B cell (primary cell): ENCODE measurements around the gene HECTD2. TPM values are rescaled to one million over a fixed set of nuclear protein-coding genes. Genes with fewer than 3 reads are reported as not detected.

Experiments
- ATAC-seq: fragments of 200-7000 bp; cut with Tn5 transposase; one replicate; pipeline ENCODE4 v1.10.0; 2021; ENCODE audit warnings: low read depth, mild to moderate bottlenecking, moderate number of reproducible peaks, moderate library complexity
- CTCF ChIA-PET: fragments of 350-600 bp; sonication (Branson Sonifier 250); formaldehyde crosslinking; loops from one replicate; lab custom pipeline; 2021; ENCODE audit warnings: antibody characterized with exemption, inconsistent platforms; lab: Charles Lee
- POLR2A ChIA-PET: fragments of 350-600 bp; sonication (Branson Sonifier 250); formaldehyde crosslinking; loops from one replicate; lab custom pipeline; 2021; ENCODE audit warnings: antibody characterized with exemption; lab: Charles Lee
- DNase-seq: peaks from one replicate; pipeline ENCODE4 v3.0.0; 2013
- H2AFZ ChIP-seq: 2 replicates; pipeline ENCODE4 v1.6.1; 2012; ENCODE audit warnings: mild to moderate bottlenecking, low read depth, low read length; ENCODE audit not compliant: insufficient read depth, poor library complexity, severe bottlenecking
- H3K27ac ChIP-seq, 2 donors: 1 replicate in 1 of 2; 2 replicates in 1 of 2; pipeline ENCODE4 v1.5.1; 2012 to 2013; ENCODE audit warnings: low read length in 2 of 2, mild to moderate bottlenecking in 2 of 2, moderate library complexity in 1 of 2
- H3K27me3 ChIP-seq, 4 experiments: fragments of 200-600 bp in 1 of 4; sonication (generic) in 1 of 4; replicated peaks in 1 of 4; 1 replicate in 2 of 4; 2 replicates in 2 of 4; pipeline versions ENCODE4 v1.6.1 to v1.7.0; 2013 to 2016; ENCODE audit warnings: low read length in 3 of 4, mild to moderate bottlenecking in 2 of 4, mixed read lengths in 1 of 4, moderate library complexity in 1 of 4; ENCODE audit not compliant: insufficient read depth in 4 of 4, control insufficient read depth in 3 of 4; ENCODE audit errors: control extremely low read depth in 1 of 4
- H3K36me3 ChIP-seq, 2 experiments: replicated peaks in 1 of 2; 1 replicate in 1 of 2; 2 replicates in 1 of 2; pipeline versions ENCODE4 v1.6.1 to v1.7.1; 2013; ENCODE audit warnings: low read length in 1 of 2; ENCODE audit not compliant: insufficient read depth in 2 of 2, control insufficient read depth in 1 of 2; ENCODE audit errors: control extremely low read depth in 1 of 2, extremely low read depth in 1 of 2
- H3K4me1 ChIP-seq, 2 donors: fragments of 200-600 bp in 1 of 2; sonication (generic) in 1 of 2; 1 replicate in 1 of 2; 2 replicates in 1 of 2; pipeline versions ENCODE4 v1.5.1 to v1.6.1; 2013 to 2017; ENCODE audit warnings: low read length in 2 of 2; ENCODE audit not compliant: control insufficient read depth in 2 of 2, insufficient read depth in 2 of 2
- H3K4me2 ChIP-seq: replicated peaks from 2 replicates; pipeline ENCODE3; 2012; ENCODE audit warnings: mild to moderate bottlenecking, low read depth, low read length; ENCODE audit not compliant: poor library complexity, severe bottlenecking
- H3K4me3 ChIP-seq, 5 experiments: fragments of 200-600 bp in 1 of 5; sonication (generic) in 1 of 5; 1 replicate in 3 of 5; 2 replicates in 2 of 5; pipeline versions ENCODE4 v1.5.1 to v1.7.0; 2011 to 2016; ENCODE audit warnings: low read length in 4 of 5, mild to moderate bottlenecking in 4 of 5, low read depth in 2 of 5, control low read depth in 1 of 5, moderate library complexity in 1 of 5; ENCODE audit not compliant: insufficient read depth in 1 of 5; ENCODE audit errors: control extremely low read depth in 1 of 5, extremely low read depth in 1 of 5
- H3K79me2 ChIP-seq: fragments of 200-600 bp; sonication (generic); one replicate; pipeline ENCODE4 v1.6.0; 2016; ENCODE audit warnings: low read length; ENCODE audit not compliant: control insufficient read depth, insufficient read depth
- H3K9ac ChIP-seq: fragments of 200-600 bp; sonication (generic); 2 replicates; pipeline ENCODE4 v1.6.1; 2017; ENCODE audit warnings: mild to moderate bottlenecking, low read length, moderate library complexity
- H3K9me3 ChIP-seq, 3 donors: one replicate each; pipeline versions ENCODE4 v1.6.1 to v1.7.1; 2013; ENCODE audit warnings: low read length in 2 of 3; ENCODE audit not compliant: control insufficient read depth in 2 of 3, insufficient read depth in 1 of 3; ENCODE audit errors: control extremely low read depth in 1 of 3
- H4K20me1 ChIP-seq: 2 replicates; pipeline ENCODE4 v1.6.0; 2012; ENCODE audit warnings: mild to moderate bottlenecking, low read length; ENCODE audit not compliant: insufficient read depth, control insufficient read depth, poor library complexity, severe bottlenecking
- H3K27ac Mint-ChIP-seq: one replicate; pipeline ENCODE4 v1.8.0; 2021; ENCODE audit warnings: mixed read lengths
- H3K27me3 Mint-ChIP-seq: one replicate; pipeline ENCODE4 v1.8.0; 2021; ENCODE audit warnings: mixed read lengths
- H3K4me1 Mint-ChIP-seq: one replicate; pipeline ENCODE4 v1.8.0; 2021; ENCODE audit warnings: mixed read lengths
- H3K4me3 Mint-ChIP-seq: one replicate; pipeline ENCODE4 v1.8.0; 2021; ENCODE audit warnings: mixed read lengths
- H3K9me3 Mint-ChIP-seq: one replicate; pipeline ENCODE4 v1.8.0; 2022; ENCODE audit warnings: mixed read lengths; ENCODE audit not compliant: insufficient read depth
- CTCF ChIP-seq: fragments of 200-600 bp; IDR thresholded peaks from one replicate; pipeline ENCODE4 v1.8.0; 2022; ENCODE audit warnings: antibody characterized with exemption, mild to moderate bottlenecking
- EZH2 ChIP-seq: IDR thresholded peaks from 2 replicates; pipeline ENCODE4 v1.6.1; 2012; ENCODE audit warnings: borderline replicate concordance, low read depth, mild to moderate bottlenecking, moderate library complexity, low read length; ENCODE audit not compliant: insufficient read depth, poor library complexity, severe bottlenecking
- WGBS: methylation state at CpG from one replicate; pipeline ENCODE4 v1.1.5; 2013; ENCODE audit warnings: missing lambda C conversion rate; ENCODE audit not compliant: insufficient coverage; 5-methylcytosine and 5-hydroxymethylcytosine counted together
- intact Hi-C: fragments of 100-400 bp; cut with micrococcal nuclease; formaldehyde crosslinking; loops from one replicate; pipeline ENCODE4 v1.10.0; 2022
- polyA plus RNA-seq: library from polyadenylated mRNA; depleted of rRNA; stranded (reverse); fragments of >200 nt; gene quantifications from 2 replicates; pipeline ENCODE4 v1.2.3, GENCODE V29; 2012
- small RNA-seq: library from RNA; depleted of rRNA; stranded (forward); fragments of <200 nt; gene quantifications from one replicate; pipeline ENCODE3, GENCODE V24; 2012; ENCODE audit warnings: low replicate concordance, low read depth; ENCODE audit not compliant: insufficient read length
- total RNA-seq, 2 donors: library from RNA; stranded (reverse); fragments of 120-200 nt in 1 of 2; gene quantifications; 1 replicate in 1 of 2; 2 replicates in 1 of 2; pipeline versions ENCODE4 v1.2.3 to v1.2.4, GENCODE V29; 2013 to 2022

HECTD2 gene
- total and polyA plus RNA-seq, 2 donors (not counting 1 experiment from before 2014, with no cell fraction given) = 2.9 to 7.9 TPM

GRCh38 chr10:91562839-91563581 lies 152.9 kb downstream of the HECTD2 start:
- intact Hi-C loops = no loop called here
- H3K9me3 ChIP-seq = peaks cover 0 to 8% (median 0%) of the 10 kb centered on the region in 3 donors
- H3K27ac ChIP-seq = no peak overlapping the region
- Mint-ChIP-seq H3K4me1 (no peaks in the 10 kb centered on the region), H3K27me3 (peaks cover 26% of the 10 kb centered on the region), H3K27ac (no peak overlapping the region), H3K4me3 (no peak overlapping the region), H3K9me3 (peaks cover 3% of the 10 kb centered on the region)
- WGBS = 59% methylated on average over 2 of the region's 2 CpGs
- H3K4me2 ChIP-seq = no peak overlapping the region
- no peak overlapping the region for H2AFZ ChIP-seq
- no peak for TF ChIP-seq EZH2
- TF ChIP-seq CTCF = no peak
- no peaks in the 10 kb centered on the region for H3K4me1 ChIP-seq
- no peaks in the 10 kb centered on the region for H3K36me3 ChIP-seq
- DNase-seq (no peak), ATAC-seq (no peak)
- no peak overlapping the region for H3K9ac ChIP-seq
- H3K79me2 ChIP-seq = no peaks in the 10 kb centered on the region
- peaks cover 0 to 11% (median 0%) of the 10 kb centered on the region in 4 experiments for H3K27me3 ChIP-seq
- H4K20me1 ChIP-seq = no peaks in the 10 kb centered on the region
- ChIA-PET POLR2A (no interaction called here), CTCF (no interaction called here)
- H3K4me3 ChIP-seq = no peak overlapping the region

GRCh38 chr10:91564026-91564425 lies 153.9 kb downstream of the HECTD2 start:
- H3K4me3 Mint-ChIP-seq = no peak overlapping the region
- H3K4me1 ChIP-seq = no peaks in the 10 kb centered on the region
- ATAC-seq (no peak), DNase-seq (no peak)
- H3K9me3 Mint-ChIP-seq = peaks cover 3% of the 10 kb centered on the region
- H3K27me3 Mint-ChIP-seq = peaks cover 25% of the 10 kb centered on the region
- WGBS = 100% methylated on average over 1 of the region's 3 CpGs
- H3K27ac Mint-ChIP-seq = no peak overlapping the region
- ChIA-PET POLR2A (no interaction called here), CTCF (no interaction called here)
- no peaks in the 10 kb centered on the region for H3K4me1 Mint-ChIP-seq
- no peak overlapping the region for H3K4me2 ChIP-seq
- TF ChIP-seq CTCF = no peak
- TF ChIP-seq EZH2 = no peak
- H2AFZ ChIP-seq = no peak overlapping the region
- intact Hi-C loops = no loop called here
- H3K27ac ChIP-seq = no peak overlapping the region
- no peaks in the 10 kb centered on the region for H3K36me3 ChIP-seq
- H3K79me2 ChIP-seq = no peaks in the 10 kb centered on the region
- H3K9me3 ChIP-seq = peaks cover 0 to 8% (median 0%) of the 10 kb centered on the region in 3 donors
- H3K27me3 ChIP-seq = peaks cover 0 to 11% (median 0%) of the 10 kb centered on the region in 4 experiments
- H4K20me1 ChIP-seq = no peaks in the 10 kb centered on the region
- no peak overlapping the region for H3K4me3 ChIP-seq
- no peak overlapping the region for H3K9ac ChIP-seq

Small RNA genes within 50 kb of the gene (small RNA-seq; reads per million reads assigned to genes)
- gene AL161798.1 (not detected), gene RPS27P1 (not detected)

Other genes with a start within 250 kb of the HECTD2 start
- 102 TPM in 2 replicates for gene PCGF5, start 189.7 kb upstream of the HECTD2 start, total RNA-seq
- 37.6 and 43.6 TPM in 2 replicates for gene PCGF5, start 189.7 kb upstream of the HECTD2 start, polyA plus RNA-seq
- gene PPP1R3C, start 222.7 kb downstream of the HECTD2 start, total RNA-seq = not detected in 2 replicates
- gene PPP1R3C, start 222.7 kb downstream of the HECTD2 start, polyA plus RNA-seq = not detected in 2 replicates